Superior temporal gyrus (tissue), 1 donor: ENCODE results near the gene NCL.
"Not testable (repeated sequence)": the region's sequence is repeated elsewhere in the genome, so short reads cannot be mapped to it uniquely, and the experiment has no call there.

Experiments used
- DNase-seq: peaks from one replicate; pipeline ENCODE4 v3.0.0-alpha.2; 2016; ENCODE audit errors: extremely low spot score

The NCL gene

GRCh38 chr2:231405601-231406367 is 58.5 kb downstream of the NCL start:
- not testable (repeated sequence) for DNase-seq

DNA sequence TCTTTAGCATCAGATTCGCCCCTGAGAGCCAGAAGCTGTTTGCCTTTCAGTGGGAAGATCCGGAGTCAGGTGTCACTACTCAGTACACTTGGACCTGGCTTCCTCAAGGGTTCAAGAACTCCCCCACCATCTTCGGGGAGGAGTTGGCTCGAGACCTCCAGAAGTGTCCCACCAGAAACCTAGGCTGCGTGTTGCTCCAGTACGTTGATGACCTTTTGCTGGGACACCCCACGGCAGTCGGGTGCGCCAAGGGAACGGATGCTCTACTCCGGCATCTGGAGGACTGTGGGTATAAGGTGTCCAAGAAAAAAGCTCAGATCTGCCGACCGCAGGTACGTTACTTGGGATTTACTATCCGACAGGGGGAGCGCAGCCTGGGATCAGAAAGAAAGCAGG is 60.1 kb downstream of the NCL start:
- not testable (repeated sequence) for DNase-seq
